ENCODE measurements around the gene BTRC.

DNA sequence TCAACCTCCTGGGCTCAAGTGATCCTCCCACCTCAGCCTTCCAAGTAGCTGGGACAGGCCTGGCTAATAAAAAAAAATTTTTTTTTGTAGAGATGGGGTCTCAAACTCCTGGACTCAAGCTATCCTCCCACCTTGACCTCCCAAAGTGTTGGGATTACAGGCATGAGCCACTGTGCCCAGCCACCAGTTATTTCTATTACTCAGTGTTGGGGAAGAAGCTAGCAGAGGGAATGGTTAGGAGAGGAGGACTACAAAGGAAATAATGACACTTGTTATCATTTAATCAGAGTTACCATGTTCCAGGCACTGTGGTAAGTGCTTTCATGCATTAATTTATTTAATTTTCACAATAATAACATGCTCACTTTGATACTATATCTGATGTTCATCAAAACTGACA, 17.6 kb upstream of the BTRC start:
- TF ChIP-seq, protein P1, sequence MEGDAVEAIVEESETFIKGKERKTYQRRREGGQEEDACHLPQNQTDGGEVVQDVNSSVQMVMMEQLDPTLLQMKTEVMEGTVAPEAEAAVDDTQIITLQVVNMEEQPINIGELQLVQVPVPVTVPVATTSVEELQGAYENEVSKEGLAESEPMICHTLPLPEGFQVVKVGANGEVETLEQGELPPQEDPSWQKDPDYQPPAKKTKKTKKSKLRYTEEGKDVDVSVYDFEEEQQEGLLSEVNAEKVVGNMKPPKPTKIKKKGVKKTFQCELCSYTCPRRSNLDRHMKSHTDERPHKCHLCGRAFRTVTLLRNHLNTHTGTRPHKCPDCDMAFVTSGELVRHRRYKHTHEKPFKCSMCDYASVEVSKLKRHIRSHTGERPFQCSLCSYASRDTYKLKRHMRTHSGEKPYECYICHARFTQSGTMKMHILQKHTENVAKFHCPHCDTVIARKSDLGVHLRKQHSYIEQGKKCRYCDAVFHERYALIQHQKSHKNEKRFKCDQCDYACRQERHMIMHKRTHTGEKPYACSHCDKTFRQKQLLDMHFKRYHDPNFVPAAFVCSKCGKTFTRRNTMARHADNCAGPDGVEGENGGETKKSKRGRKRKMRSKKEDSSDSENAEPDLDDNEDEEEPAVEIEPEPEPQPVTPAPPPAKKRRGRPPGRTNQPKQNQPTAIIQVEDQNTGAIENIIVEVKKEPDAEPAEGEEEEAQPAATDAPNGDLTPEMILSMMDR (conservative IDR thresholded peaks at IDR 0.05; ENCODE audit: low read depth, low read length), result no peak
- no peak for TF ChIP-seq EZH2 (IDR thresholded peaks at IDR 0.05; ENCODE audit: low read length, unreplicated experiment)
- no peak for TF ChIP-seq EZH2phosphoT487 (IDR thresholded peaks at IDR 0.05; ENCODE audit: borderline replicate concordance, low read length)

All from PC-3 (cell line).